ENCODE results near the gene RASGEF1B. TPM values are rescaled to one million over a fixed set of nuclear protein-coding genes. Genes with fewer than 3 reads are reported as not detected.
"Not testable (repeated sequence)": the region's sequence is repeated elsewhere in the genome, so short reads cannot be mapped to it uniquely, and the experiment has no call there.

The RASGEF1B gene
- total RNA-seq, 1 donor from 2014 or later, result 10.2 TPM

DNA sequence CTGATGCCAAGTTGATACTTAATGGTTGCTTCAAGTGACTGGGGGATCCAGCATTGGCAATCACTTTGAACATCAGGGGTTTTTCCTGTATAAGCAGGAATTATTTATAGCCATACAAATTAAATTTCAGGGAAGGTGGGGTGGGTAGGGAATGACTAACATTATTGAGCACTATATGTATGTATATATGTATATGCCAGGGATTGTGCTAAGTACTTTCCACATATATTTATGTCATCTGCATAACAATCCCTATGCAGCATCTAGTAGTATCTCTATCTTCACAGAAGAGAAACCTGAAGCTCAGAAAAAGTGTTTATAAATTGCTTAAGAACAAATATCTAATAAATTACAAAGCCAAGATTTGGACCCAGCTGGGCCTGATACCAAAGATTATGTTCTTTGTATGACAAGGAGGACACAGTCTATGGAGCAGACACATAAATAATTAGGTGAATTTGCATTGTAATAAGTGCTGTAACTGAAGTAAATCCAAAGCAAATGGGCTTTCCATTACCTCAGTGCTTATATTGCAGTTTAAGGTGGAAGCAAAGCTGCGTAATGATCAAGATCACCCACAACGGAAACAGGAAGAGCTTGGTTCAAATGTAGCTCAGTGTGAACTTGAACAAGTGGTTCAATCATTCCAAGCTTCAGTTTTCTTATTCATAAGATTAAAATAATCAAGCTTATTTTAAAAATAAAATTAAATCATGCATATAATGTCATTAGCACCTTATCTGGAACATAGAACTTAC, 18.9 kb upstream of the RASGEF1B start:
- TF ChIP-seq, protein P1, sequence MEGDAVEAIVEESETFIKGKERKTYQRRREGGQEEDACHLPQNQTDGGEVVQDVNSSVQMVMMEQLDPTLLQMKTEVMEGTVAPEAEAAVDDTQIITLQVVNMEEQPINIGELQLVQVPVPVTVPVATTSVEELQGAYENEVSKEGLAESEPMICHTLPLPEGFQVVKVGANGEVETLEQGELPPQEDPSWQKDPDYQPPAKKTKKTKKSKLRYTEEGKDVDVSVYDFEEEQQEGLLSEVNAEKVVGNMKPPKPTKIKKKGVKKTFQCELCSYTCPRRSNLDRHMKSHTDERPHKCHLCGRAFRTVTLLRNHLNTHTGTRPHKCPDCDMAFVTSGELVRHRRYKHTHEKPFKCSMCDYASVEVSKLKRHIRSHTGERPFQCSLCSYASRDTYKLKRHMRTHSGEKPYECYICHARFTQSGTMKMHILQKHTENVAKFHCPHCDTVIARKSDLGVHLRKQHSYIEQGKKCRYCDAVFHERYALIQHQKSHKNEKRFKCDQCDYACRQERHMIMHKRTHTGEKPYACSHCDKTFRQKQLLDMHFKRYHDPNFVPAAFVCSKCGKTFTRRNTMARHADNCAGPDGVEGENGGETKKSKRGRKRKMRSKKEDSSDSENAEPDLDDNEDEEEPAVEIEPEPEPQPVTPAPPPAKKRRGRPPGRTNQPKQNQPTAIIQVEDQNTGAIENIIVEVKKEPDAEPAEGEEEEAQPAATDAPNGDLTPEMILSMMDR (IDR thresholded peaks at IDR 0.05; ENCODE audit: unreplicated experiment), result no peak
- H3K27me3 Mint-ChIP-seq, result no peaks in the 10 kb centered on the region
- no peak for DNase-seq (ENCODE audit: low spot score, unreplicated experiment)
- no peak overlapping the region for H3K27ac Mint-ChIP-seq
- H3K36me3 Mint-ChIP-seq (ENCODE audit: insufficient read depth), result no peaks in the 10 kb centered on the region
- H3K4me1 Mint-ChIP-seq (ENCODE audit: low read depth), result peaks cover 4% of the 10 kb centered on the region
- H3K9me3 Mint-ChIP-seq (ENCODE audit: low read depth), result peaks cover 5% of the 10 kb centered on the region
- no peak overlapping the region for H3K4me3 Mint-ChIP-seq (ENCODE audit: low read depth)

DNA sequence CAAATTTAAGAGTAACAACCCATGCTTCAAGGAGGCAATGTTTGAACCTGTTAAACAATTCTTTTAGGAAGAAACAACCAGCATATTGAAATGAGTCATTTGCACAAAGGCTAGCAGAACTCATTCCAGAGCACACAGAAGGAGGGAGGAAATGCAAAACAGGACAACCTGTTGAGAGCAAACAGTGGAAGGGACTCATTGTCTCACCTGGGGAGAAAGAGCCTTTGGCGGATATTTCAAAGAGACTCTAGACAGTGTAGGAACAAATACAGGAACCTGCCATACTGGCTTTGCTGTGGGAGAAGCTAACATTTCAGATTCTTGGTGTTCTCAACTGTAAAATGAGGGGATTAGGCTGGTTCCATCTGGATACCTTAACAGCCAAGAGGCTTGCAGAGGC, 14.8 kb upstream of the RASGEF1B start:
- TF ChIP-seq, protein P1 (IDR thresholded peaks at IDR 0.05; ENCODE audit: unreplicated experiment), result no peak
- H3K36me3 Mint-ChIP-seq (ENCODE audit: insufficient read depth), result no peaks in the 10 kb centered on the region
- H3K27me3 Mint-ChIP-seq, result no peaks in the 10 kb centered on the region
- no peak overlapping the region for H3K27ac Mint-ChIP-seq
- no peaks in the 10 kb centered on the region for H3K9me3 Mint-ChIP-seq (ENCODE audit: low read depth)
- H3K4me1 Mint-ChIP-seq (ENCODE audit: low read depth), result no peaks in the 10 kb centered on the region
- no peak overlapping the region for H3K4me3 Mint-ChIP-seq (ENCODE audit: low read depth)
- no peak for DNase-seq (ENCODE audit: low spot score, unreplicated experiment)

DNA sequence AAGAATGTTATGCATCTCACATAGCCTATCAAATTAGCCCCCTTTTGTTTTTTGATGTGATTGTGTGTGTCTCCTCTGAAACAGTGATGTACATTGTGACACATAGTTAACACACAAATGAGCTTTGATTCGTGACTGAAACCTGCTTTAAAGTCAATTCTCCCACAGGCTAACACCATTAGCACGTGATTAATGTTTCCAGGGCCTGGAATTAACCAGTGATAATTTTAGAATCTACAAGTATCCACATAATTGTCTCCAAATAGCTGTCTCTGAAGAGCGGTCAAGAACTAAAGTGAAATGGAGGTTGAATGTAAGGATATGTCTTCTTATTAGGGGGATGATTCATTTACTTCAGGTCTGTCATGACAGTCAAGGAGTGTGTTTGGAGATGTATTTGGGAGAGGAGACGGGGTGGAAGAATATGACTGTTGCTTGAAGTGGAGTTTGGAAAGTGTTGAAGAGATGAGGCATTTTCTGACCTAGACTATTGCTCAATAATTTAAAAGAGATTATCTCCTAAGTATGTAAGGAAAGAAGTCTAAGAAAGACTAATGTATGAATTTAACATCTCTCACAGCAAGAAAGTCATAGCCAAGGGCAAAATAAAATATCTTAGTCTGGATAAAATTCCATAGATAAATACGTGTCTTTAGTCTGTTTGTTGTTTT, 13.7 kb upstream of the RASGEF1B start:
- TF ChIP-seq, protein P1 (IDR thresholded peaks at IDR 0.05; ENCODE audit: unreplicated experiment), result no peak
- no peak for DNase-seq (ENCODE audit: low spot score, unreplicated experiment)
- Mint-ChIP-seq H3K36me3 (ENCODE audit: insufficient read depth) (no peaks in the 10 kb centered on the region), H3K4me1 (ENCODE audit: low read depth) (peaks cover 2% of the 10 kb centered on the region), H3K4me3 (ENCODE audit: low read depth) (no peak overlapping the region), H3K27me3 (no peaks in the 10 kb centered on the region), H3K9me3 (ENCODE audit: low read depth) (no peaks in the 10 kb centered on the region), H3K27ac (no peak overlapping the region)

DNA sequence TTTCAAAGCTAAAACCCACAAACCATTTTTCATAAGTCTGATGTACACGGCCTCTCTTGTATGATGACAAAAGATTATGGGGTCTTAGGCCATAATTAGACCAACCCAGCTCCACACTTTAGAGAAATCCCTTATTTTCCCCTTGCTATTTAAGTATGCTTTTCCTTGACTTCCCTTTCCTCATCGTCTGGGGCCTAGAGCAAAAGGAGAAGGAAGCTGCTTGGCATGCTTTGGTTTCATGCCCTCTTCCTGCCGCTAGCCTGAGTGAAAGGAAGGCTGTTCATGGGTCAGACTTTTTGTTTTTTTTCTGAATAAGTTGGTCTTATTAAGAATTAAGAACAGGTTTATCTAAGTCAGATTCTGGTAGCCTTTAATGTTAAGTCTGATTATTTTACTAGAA, 10.6 kb upstream of the RASGEF1B start:
- TF ChIP-seq, protein P1 (IDR thresholded peaks at IDR 0.05; ENCODE audit: unreplicated experiment), result no peak
- peaks cover 6% of the 10 kb centered on the region for H3K9me3 Mint-ChIP-seq (ENCODE audit: low read depth)
- H3K27ac Mint-ChIP-seq, result no peak overlapping the region
- no peaks in the 10 kb centered on the region for H3K36me3 Mint-ChIP-seq (ENCODE audit: insufficient read depth)
- no peak overlapping the region for H3K4me3 Mint-ChIP-seq (ENCODE audit: low read depth)
- H3K27me3 Mint-ChIP-seq, result no peaks in the 10 kb centered on the region
- no peak for DNase-seq (ENCODE audit: low spot score, unreplicated experiment)
- peaks cover 2% of the 10 kb centered on the region for H3K4me1 Mint-ChIP-seq (ENCODE audit: low read depth)

DNA sequence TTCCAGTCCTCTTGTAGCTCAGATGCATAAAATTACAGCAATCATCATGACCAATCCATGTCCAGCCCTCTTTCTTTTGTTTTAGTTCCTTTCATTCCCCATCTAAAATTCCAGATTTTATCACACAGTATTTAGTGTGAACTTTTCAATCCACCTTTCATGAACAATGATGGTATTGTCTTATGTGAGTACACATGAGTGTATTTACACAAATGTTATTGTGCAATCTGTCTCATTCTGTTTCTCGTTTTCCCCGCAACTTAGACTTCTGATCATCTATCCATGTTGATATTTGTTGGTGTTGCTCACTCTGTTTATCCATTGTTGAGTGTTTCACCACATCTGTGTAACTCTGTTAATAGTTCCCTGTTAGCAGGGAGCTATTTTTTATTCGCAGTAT, 9.4 kb upstream of the RASGEF1B start:
- H3K27me3 Mint-ChIP-seq, result no peaks in the 10 kb centered on the region
- H3K9me3 Mint-ChIP-seq (ENCODE audit: low read depth), result peaks cover 6% of the 10 kb centered on the region
- no peak for DNase-seq (ENCODE audit: low spot score, unreplicated experiment)
- TF ChIP-seq, protein P1 (IDR thresholded peaks at IDR 0.05; ENCODE audit: unreplicated experiment), result no peak
- peaks cover 2% of the 10 kb centered on the region for H3K4me1 Mint-ChIP-seq (ENCODE audit: low read depth)
- no peaks in the 10 kb centered on the region for H3K36me3 Mint-ChIP-seq (ENCODE audit: insufficient read depth)
- H3K27ac Mint-ChIP-seq, result no peak overlapping the region
- no peak overlapping the region for H3K4me3 Mint-ChIP-seq (ENCODE audit: low read depth)

DNA sequence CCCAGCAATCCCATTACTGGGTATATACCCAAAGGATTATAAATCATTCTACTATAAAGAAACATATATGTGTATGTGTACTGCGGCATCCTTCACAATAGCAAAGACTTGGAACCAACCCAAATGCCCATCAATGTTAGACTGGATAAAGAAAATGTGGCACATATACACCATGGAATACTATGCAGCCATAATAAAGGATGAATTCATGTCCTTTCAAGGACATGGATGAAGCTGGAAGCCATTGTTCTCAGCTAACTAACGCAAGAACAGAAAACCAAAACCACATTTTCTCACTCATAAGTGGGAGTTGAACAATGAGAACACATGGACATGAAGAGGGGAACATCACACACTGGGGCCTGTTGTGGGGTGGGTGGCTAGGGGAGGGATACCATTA, 7.9 kb upstream of the RASGEF1B start:
- H3K27ac Mint-ChIP-seq; H3K9me3 Mint-ChIP-seq (ENCODE audit: low read depth); H3K36me3 Mint-ChIP-seq (ENCODE audit: insufficient read depth); DNase-seq (ENCODE audit: low spot score, unreplicated experiment); H3K27me3 Mint-ChIP-seq; H3K4me1 Mint-ChIP-seq (ENCODE audit: low read depth); H3K4me3 Mint-ChIP-seq (ENCODE audit: low read depth): not testable (repeated sequence)

DNA sequence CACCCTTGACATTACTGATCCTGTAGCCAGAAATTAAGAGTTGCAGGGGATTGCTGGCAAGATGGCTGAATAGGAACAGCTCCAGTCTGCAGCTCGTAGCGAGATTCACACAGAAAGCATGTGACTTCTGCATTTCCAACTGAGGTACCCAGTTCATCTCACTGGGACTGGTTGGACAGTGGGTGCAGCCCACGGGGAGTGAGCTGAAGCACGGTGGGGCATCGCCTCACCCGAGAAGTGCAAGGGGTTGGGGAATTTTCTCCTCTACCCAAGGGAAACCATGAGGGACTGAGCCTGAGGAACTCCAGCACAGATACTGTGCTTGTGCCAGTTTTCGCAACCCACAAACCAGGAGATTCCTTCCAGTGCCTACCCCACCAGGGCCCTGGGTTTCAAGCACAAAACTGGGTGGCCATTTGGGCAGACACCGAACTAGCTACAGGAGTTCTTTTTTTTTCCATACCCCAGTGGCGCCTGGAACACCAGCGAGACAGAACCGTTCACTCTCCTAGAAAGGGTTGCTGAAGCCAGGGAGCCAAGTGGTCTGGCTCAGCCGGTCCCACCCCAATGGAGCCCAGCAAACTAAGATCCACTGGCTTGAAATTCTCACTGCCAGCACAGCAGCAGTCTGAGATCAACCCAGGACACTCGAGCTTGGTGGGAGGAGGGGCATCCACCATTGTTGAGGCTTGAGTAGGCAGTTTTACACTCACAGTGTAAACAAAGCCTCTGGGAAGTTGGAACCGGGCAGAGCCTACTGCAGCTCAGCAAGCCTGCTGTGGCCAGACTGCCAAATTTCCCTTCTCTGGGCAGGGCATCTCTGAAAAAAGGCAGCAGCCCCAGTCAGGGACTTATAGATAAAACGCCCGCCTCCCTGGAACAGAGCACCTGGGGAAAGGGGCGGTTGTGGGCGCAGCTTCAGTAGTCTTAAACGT, 1.9 kb upstream of the RASGEF1B start:
- H3K4me1 Mint-ChIP-seq (ENCODE audit: low read depth), result peaks cover 22% of the 10 kb centered on the region
- H3K27me3 Mint-ChIP-seq; DNase-seq (ENCODE audit: low spot score, unreplicated experiment); H3K4me3 Mint-ChIP-seq (ENCODE audit: low read depth); H3K36me3 Mint-ChIP-seq (ENCODE audit: insufficient read depth); H3K9me3 Mint-ChIP-seq (ENCODE audit: low read depth): not testable (repeated sequence)
- peak overlapping the region; percentile 14 for H3K27ac Mint-ChIP-seq
